ENCODE measurements around the gene CORO1C.

Gene CORO1C

GRCh38 chr12:108597559-108598471, 133.5 kb downstream of the CORO1C start, which contains the start of gene TMEM119:
TSS of gene TMEM119 (minus strand) at chr12:108598084. CDS start at chr12:108592383, 5,701 bp downstream.
- DNase-seq = no peak

- DNase-seq = no peak
These were observed 134.3 kb downstream of the CORO1C start for GRCh38 chr12:108596854-108597558.

- no peak for DNase-seq
These were observed 135.3 kb downstream of the CORO1C start for GRCh38 chr12:108595711-108596647.

Measured in stimulated activated CD8-positive, alpha-beta memory T cell treated with anti-CD3 and anti-CD28 coated beads, Interleukin-4, amount 100 ng/mL, for 48 hours (primary cell).